Colon (tissue), 2 donors: ENCODE measurements around the gene TRIM8.

Experiments used
- FAIRE-seq: peaks from 2 replicates; lab custom pipeline; 2012; peaks lifted over from hg19 to GRCh38; lab: Jason Lieb, UNC
- donor health status: control.
- donor health status: control.

Gene TRIM8

GRCh38 chr10:102616066-102616770 lies 28.1 kb upstream of the TRIM8 start:
- FAIRE-seq = no peak

GRCh38 chr10:102617041-102617440 lies 27.2 kb upstream of the TRIM8 start:
- FAIRE-seq = no peak

- FAIRE-seq = no peak
These were observed 26.5 kb upstream of the TRIM8 start for GRCh38 chr10:102617816-102618215.

- no peak for FAIRE-seq
These were observed 24.8 kb upstream of the TRIM8 start for GRCh38 chr10:102619281-102619981.

GRCh38 chr10:102620138-102620590 lies 24.1 kb upstream of the TRIM8 start:
- FAIRE-seq = no peak

- FAIRE-seq = no peak
These were observed 23.5 kb upstream of the TRIM8 start for GRCh38 chr10:102620591-102621442.

GRCh38 chr10:102621443-102622325 lies 22.6 kb upstream of the TRIM8 start:
- FAIRE-seq = no peak

GRCh38 chr10:102624094-102624493 lies 20.2 kb upstream of the TRIM8 start:
- FAIRE-seq = no peak

GRCh38 chr10:102624751-102625645 lies 19.3 kb upstream of the TRIM8 start:
- no peak for FAIRE-seq

GRCh38 chr10:102626026-102626685 lies 18.1 kb upstream of the TRIM8 start:
- FAIRE-seq = no peak

GRCh38 chr10:102627291-102627735 lies 17.0 kb upstream of the TRIM8 start:
- FAIRE-seq = no peak

GRCh38 chr10:102627736-102628293 lies 16.5 kb upstream of the TRIM8 start:
- FAIRE-seq = no peak

- no peak for FAIRE-seq
These were observed 15.8 kb upstream of the TRIM8 start for GRCh38 chr10:102628451-102628911.

- FAIRE-seq = no peak
These were observed 14.3 kb upstream of the TRIM8 start for GRCh38 chr10:102629661-102630614.

- no peak for FAIRE-seq
These were observed 13.6 kb upstream of the TRIM8 start for GRCh38 chr10:102630663-102631062.

GRCh38 chr10:102631525-102632393 lies 12.5 kb upstream of the TRIM8 start:
- no peak for FAIRE-seq

- FAIRE-seq = no peak
These were observed 11.7 kb upstream of the TRIM8 start for GRCh38 chr10:102632394-102633111.
